Activated naive CD4-positive, alpha-beta T cell treated with anti-CD3 and anti-CD28 coated beads, Interleukin-2, amount 50 U/mL, for 72 hours (primary cell): ENCODE results near the gene CXCR6. TPM values are rescaled to one million over a fixed set of nuclear protein-coding genes. Genes with fewer than 3 reads are reported as not detected.

Source experiments
- ATAC-seq, 2 donors: fragments of 150-1000 bp; cut with Tn5 transposase; 2 replicates each; pipeline ENCODE4 v1.10.0; 2021; ENCODE audit warnings: mild to moderate bottlenecking in 2 of 2, moderate library complexity in 2 of 2
- DNase-seq, 2 donors: peaks; one replicate each; pipeline ENCODE4 v3.0.0; 2021 to 2022; ENCODE audit warnings: low spot score in 2 of 2
- H3K27ac Mint-ChIP-seq, 2 donors: one replicate each; pipeline ENCODE4 v1.8.0; 2022; ENCODE audit warnings: mild to moderate bottlenecking in 2 of 2, mixed read lengths in 2 of 2
- H3K36me3 Mint-ChIP-seq, 2 donors: one replicate each; pipeline ENCODE4 v1.8.0; 2022; ENCODE audit warnings: mixed read lengths in 2 of 2
- H3K9me3 Mint-ChIP-seq, 2 donors: one replicate each; pipeline ENCODE4 v1.8.0; 2022; ENCODE audit warnings: mixed read lengths in 2 of 2
- total RNA-seq, 2 donors: library from RNA; stranded (reverse); gene quantifications; one replicate each; pipeline ENCODE4 v1.2.3, GENCODE V29; 2022

The CXCR6 gene
- total RNA-seq, 2 donors from 2014 or later, result 1.0 to 1.8 TPM

DNA sequence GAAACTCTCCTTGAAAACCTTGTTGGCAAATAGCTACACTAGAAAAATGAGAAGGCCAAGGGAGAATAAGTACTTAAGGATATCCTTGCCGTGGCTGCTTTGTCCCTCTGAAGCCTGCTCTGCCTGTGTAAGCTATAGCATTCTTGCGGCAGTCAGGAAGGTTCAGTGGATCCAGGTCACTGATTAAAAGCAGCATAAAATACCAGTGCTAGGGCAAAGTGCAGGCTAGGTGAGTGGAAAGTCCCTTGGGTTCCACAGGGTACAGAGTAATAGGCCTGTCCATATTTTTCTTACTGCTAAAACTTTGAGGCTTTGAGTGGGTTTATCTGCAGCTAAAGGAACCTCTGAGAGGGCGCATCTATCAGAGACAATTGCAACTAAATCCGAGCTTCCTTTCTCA lies 10.3 kb downstream of the CXCR6 start:
- Mint-ChIP-seq H3K9me3 (no peaks in the 10 kb centered on the region), H3K36me3 (peaks cover 69 to 76% of the 10 kb centered on the region in 2 donors), H3K27ac (no peak overlapping the region)
- ATAC-seq (no peak), DNase-seq (no peak)

DNA sequence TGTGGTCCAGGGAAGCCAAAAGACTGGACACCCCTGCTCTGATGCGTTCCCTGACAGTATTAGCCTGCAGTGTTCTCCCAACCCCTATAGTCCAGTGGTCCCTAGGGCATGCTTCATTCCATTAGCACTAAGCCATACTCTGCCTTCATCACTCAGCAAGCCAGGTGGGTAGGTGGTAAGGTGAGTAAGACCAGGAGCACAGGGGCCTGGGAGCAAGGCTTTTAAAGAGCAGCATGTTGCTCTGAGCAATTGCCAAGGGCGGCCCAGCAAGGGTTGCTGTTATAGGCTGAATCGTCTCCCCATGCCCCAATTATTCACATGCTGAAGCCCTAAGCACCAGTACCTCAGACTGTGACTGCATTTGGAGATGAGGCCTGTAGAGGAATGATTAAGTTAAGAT lies 11.0 kb downstream of the CXCR6 start:
- DNase-seq (no peak), ATAC-seq (no peak)
- Mint-ChIP-seq H3K27ac (no peak overlapping the region), H3K9me3 (no peaks in the 10 kb centered on the region), H3K36me3 (peaks cover 69 to 76% of the 10 kb centered on the region in 2 donors)

DNA sequence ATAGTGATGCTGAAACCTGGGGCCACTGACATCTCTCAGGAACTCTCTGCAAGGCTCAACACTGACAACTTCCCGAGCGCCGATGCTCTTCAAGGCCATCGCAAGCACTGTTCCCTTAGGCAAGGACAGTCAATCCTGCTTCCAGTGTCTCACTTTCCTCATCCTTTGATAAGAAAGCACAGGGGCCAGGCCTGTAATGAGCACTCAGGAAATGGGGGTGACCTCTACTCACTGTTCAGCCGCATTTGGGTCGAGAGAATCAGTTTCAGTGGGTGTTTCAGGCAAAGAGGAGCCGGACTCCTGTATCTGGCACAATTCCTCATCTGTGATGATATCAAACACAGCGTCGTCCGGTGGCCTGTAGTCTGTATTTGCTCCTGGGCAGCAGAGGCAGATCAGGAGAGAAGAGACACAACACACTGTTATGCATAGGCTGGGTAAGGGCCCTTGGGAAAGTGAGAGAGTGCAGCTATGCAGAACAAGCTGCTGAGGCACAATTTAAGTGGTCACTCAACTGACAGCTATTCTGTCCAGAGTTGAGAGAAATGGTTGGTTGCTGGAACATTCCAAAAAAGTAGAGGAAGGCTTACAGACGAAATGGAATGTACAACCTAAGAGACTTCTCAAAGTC lies 11.9 kb downstream of the CXCR6 start:
- ATAC-seq (no peak), DNase-seq (no peak)
- Mint-ChIP-seq H3K27ac (no peak overlapping the region), H3K36me3 (peaks cover 72 to 76% of the 10 kb centered on the region in 2 donors), H3K9me3 (no peaks in the 10 kb centered on the region)

DNA sequence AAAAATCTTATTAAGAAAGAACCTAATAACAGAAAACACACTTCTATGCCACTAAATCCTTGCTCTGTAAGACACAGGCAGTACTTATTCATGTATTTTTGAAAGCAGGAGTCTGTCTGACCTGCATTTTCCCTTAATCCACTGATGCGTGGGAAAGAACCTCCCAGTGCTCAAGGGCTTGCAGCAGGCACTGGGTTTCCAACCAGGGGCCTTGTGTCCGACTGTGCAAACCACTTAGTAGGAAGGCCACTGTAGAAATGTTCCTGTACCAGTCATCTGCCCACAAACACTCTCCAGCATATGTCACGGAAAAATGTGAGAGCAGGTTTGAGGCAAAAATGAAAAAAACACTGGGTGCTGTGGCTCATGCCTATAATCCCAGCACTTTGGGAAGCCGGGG lies 12.4 kb downstream of the CXCR6 start:
- H3K36me3 Mint-ChIP-seq, result peaks cover 76 to 81% of the 10 kb centered on the region in 2 donors
- ATAC-seq, result peak in 1 of 2 donors; percentile 8
- H3K9me3 Mint-ChIP-seq, result peaks cover 0 to 1% of the 10 kb centered on the region in 2 donors

DNA sequence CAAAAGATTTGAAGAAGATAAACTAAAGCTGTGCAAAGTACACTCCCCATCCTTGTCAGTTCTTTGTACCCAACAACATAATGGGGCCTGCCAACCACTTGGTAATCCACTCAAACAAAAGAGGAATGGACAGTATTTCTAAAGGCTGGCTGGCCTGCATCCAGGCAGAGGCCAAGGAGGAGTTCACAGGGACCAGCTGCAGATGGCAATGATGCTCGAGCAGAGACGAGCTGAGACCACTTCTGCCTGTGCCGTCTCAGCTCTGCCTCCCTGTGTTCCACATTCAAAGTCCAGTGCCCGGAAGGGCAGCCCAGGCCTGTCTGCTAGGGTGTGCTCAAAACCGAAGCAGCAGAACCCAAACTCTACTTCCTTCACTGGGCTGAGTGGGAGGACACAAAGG lies 14.3 kb downstream of the CXCR6 start:
- Mint-ChIP-seq H3K9me3 (peaks cover 0 to 5% of the 10 kb centered on the region in 2 donors), H3K27ac (peak overlapping the region in 1 of 2 donors; percentile 46), H3K36me3 (peaks cover 67 to 78% of the 10 kb centered on the region in 2 donors)
- ATAC-seq, result no peak
- DNase-seq, result no peak

More for the DNA sequence above, 12.4 kb downstream of the CXCR6 start:
- H3K27ac Mint-ChIP-seq, result no peak overlapping the region
- no peak for DNase-seq

DNA sequence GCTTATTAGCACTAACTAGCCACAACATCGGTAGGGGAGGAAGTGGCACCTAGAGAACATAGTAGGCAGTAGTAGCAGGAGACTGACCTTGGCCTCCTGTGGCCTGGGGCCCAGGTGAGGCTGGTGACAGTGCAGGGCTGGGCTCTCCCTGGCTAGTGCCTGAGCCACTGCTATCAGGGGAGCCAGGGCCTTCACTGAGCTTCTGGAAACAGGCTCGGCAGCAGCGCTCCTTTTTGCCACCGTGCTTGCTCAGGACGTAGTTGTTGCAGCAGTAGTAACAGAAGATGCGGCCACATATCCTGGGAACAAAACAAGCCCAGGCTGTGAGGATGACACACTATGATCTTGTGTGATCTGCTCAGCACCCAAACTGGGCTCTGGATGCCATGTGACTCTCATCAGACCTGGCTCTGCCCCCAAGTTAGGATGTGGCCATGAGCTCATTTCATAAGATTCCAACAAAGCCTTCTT lies 15.1 kb downstream of the CXCR6 start:
- H3K9me3 Mint-ChIP-seq, result peaks cover 0 to 5% of the 10 kb centered on the region in 2 donors
- peaks cover 67 to 76% of the 10 kb centered on the region in 2 donors for H3K36me3 Mint-ChIP-seq
- H3K27ac Mint-ChIP-seq, result no peak overlapping the region
- ATAC-seq (no peak), DNase-seq (no peak)

DNA sequence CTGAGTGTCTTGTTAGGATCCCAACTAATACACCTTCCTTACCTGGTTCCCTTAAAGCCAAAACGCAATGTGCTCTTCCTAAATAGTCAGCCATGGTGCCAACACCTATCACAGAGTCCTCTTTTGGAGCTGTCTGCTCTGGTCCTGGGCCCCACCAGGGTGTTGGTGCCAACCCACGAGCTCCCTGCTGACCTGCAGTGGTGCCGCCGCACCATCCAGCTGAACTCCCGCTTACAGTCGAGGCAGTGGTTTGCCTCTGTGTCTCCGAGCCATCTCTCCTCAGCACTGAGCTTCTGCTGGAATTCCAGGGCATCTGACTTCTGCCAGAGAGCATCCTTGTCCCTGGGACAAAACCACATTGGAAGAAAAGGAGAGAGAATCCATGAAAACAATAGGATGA lies 15.9 kb downstream of the CXCR6 start:
- ATAC-seq (no peak), DNase-seq (no peak)
- Mint-ChIP-seq H3K27ac (no peak overlapping the region), H3K9me3 (peaks cover 0 to 5% of the 10 kb centered on the region in 2 donors), H3K36me3 (peaks cover 65 to 74% of the 10 kb centered on the region in 2 donors)

DNA sequence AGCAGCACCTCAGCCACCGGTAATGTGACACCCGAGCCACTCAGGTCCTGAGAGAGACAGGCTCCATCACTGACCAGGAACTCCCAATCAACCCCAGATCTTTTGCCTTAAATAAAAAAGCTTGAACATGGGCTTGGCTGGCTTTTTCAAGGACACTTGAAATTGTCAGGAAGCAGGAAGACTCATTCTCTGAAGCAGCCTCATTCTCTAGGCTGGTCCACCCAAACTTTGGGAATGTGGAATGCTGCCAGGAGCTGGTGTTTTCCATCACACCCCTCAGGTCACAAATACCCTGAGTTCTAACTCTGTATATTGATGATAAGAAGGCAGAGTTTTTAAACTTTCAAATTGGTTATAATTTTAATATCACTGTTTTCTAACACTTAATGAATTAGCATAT lies 17.0 kb downstream of the CXCR6 start:
- ATAC-seq, result no peak
- DNase-seq, result no peak

DNA sequence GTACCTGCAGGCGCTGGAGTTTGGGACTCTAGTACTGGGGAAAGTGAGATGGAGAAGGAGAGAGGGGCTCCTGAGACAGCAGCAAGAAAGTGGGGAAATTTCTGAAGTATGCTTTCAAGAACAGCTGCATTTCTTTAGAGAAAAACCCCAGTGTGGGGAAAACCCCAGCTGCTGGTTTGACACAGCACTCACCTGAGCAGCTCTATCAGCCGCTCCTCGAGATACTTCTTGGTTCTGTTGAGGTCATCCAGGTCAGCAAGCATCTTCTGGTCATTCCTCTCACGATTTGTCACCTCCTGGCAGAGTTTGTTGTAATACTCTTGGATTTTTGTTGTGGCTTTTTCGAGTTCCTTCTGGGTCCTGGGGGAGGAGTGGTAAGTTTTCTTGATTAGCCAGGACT lies 18.8 kb downstream of the CXCR6 start:
- no peak for DNase-seq
- Mint-ChIP-seq H3K36me3 (peaks cover 70 to 75% of the 10 kb centered on the region in 2 donors), H3K27ac (peak overlapping the region in 1 of 2 donors; percentile 62), H3K9me3 (peaks cover 0 to 5% of the 10 kb centered on the region in 2 donors)
- ATAC-seq, result peak; percentile 53 to 75

More for the DNA sequence above, 17.0 kb downstream of the CXCR6 start:
- Mint-ChIP-seq H3K9me3 (peaks cover 0 to 5% of the 10 kb centered on the region in 2 donors), H3K36me3 (peaks cover 64 to 75% of the 10 kb centered on the region in 2 donors), H3K27ac (no peak overlapping the region)

DNA sequence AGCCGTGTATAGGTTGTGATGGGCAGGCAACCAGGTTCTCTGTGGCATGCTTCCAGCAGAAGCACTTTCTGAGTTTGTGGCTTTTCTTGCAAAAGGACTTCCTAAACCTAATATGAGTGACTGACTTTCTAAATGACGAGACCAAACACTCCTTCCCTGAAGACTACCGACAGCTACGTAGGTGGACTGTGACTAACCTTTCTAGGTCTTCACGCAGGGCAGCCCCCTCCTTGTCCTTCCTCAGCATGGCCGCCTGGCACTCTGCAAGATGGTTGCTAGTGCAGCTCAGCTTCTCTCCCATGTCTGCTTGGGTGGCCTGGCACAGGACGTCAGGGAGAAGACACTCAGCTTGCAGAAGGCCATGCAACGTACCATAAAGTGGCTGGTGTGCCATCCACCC lies 20.9 kb downstream of the CXCR6 start:
- peak in 1 of 2 donors; percentile 61 for DNase-seq
- H3K27ac Mint-ChIP-seq, result peak overlapping the region in 1 of 2 donors; percentile 63
- peaks cover 0 to 5% of the 10 kb centered on the region in 2 donors for H3K9me3 Mint-ChIP-seq
- ATAC-seq, result peak; percentile 86 to 91
- H3K36me3 Mint-ChIP-seq, result peaks cover 65 to 75% of the 10 kb centered on the region in 2 donors

DNA sequence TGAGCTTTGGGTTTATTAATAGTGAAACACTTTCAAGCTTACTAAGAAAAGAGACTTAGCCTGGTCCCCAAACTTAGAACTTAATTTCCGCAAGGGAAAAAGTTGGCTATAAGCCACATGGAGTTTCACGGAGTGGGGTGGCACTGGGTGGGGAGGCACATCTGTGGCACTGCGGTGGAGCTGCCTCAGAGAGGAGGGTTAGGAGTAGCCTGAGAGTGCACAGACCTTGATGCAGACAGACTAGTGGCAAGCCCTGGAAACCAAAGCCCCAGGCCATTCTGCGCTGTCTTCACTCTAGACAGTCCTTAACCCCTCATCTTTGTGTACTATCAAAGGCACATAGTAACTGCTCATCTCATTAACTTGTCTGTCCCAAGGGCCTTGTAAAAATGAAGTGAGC lies 22.0 kb downstream of the CXCR6 start:
- peak; percentile 13 to 39 for ATAC-seq
- DNase-seq, result no peak
- peak overlapping the region; percentile 36 to 63 for H3K27ac Mint-ChIP-seq
- H3K36me3 Mint-ChIP-seq, result peaks cover 58 to 70% of the 10 kb centered on the region in 2 donors
- peaks cover 0 to 5% of the 10 kb centered on the region in 2 donors for H3K9me3 Mint-ChIP-seq

DNA sequence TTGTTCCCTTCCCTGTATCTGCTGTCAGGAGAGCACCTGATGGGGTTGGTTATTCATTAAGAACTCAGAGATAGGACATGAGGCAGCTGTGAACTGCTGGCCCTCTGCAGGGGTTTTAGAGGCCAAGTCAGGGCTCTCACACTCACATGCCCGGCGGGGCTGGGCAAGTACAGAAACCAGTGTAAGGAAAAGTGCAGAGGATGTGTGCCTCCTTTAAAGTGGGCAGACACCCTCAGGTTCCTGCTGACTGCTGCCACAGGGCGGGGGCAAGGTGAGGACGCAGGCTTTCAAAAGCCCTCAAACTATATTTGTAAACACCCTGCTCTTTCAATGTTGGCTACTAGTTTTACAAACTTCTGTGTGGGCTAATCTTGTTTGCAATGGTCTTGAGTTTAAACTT lies 22.4 kb downstream of the CXCR6 start:
- DNase-seq (no peak), ATAC-seq (peak in 1 of 2 donors; percentile 9)
- Mint-ChIP-seq H3K9me3 (peaks cover 0 to 4% of the 10 kb centered on the region in 2 donors), H3K27ac (peak overlapping the region; percentile 22 to 63), H3K36me3 (peaks cover 59 to 68% of the 10 kb centered on the region in 2 donors)

DNA sequence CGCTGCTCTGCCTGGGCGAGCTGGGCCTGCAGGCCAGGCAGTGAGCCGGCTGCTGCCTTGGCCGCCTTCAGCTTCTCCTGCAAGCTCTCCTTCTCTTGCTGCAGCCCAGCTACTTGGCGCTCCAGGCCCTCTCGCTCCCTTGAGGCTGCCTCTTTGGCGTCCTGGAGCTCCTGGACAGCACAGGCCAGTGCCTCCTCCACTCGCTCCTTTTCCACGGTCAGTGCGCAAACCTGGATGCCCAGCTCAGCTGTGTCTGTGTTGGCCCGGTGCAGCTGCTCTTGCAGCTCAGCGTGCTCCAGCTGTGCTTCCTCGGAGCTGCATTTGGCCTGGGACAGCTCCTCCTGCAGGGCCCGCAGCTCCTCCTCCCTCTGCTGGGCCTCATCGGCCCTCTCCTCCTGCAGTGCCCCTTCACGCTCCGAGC lies 23.1 kb downstream of the CXCR6 start:
- no peak for DNase-seq
- no peaks in the 10 kb centered on the region for H3K9me3 Mint-ChIP-seq
- peaks cover 60 to 68% of the 10 kb centered on the region in 2 donors for H3K36me3 Mint-ChIP-seq
- ATAC-seq, result no peak
- H3K27ac Mint-ChIP-seq, result peak overlapping the region in 1 of 2 donors; percentile 47

DNA sequence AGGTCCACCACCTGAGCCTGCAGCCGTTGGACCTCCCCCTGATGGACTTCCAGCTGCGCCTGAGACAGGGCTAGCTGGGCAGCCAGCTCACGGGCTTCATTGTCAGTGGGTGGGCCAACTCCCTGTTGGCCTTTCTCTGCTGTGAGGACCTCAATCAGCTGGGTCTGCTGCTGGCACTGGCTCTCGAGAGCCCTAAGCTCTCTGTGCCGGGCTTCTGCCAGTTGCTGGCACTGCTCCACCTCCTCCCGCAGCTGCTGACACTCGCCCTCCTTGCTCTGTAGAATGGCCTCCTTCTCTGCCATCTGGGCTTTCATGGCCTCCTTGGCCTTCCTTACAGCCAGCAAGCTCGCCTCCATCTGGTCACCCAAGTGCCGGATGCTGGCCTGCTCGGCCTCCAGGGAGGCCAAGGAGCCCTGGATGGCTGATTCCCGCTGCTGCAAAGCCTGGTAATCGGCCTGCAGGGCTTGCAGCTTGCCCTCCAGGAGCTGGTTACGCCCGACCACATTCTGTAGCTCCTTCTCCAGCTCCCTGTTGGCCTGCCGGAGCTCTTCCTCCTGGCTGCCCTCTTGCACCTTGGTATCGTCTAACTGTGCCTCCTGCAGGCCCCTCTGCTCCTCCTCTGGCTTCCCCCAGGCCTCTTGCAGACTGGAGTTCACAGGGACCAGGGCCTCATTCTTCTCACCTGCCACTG lies 23.8 kb downstream of the CXCR6 start:
- DNase-seq, result no peak
- ATAC-seq, result no peak
- no peaks in the 10 kb centered on the region for H3K9me3 Mint-ChIP-seq
- H3K36me3 Mint-ChIP-seq, result peaks cover 63 to 68% of the 10 kb centered on the region in 2 donors
- peak overlapping the region in 1 of 2 donors; percentile 47 for H3K27ac Mint-ChIP-seq

DNA sequence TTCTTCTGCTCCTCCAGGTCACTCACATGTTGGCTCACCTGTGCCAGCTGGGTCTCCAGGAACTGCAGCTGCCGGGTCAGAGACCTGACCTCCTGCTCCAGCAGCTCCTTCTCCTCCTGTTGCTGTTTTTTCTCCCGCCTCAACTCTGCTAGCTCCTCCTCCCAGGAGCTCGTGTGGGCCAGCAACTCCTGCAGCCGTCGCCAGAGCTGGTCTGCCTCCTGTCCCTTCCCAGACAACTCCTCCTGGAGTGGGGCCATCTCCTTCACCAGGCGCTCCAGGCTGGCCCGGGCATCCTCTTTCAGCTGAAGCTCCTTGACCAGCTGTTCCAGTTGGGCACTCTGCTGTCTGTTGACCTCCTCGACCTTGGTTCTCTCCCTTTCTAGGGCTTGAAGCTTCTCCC lies 24.5 kb downstream of the CXCR6 start:
- no peaks in the 10 kb centered on the region for H3K9me3 Mint-ChIP-seq
- DNase-seq (no peak), ATAC-seq (no peak)
- H3K27ac Mint-ChIP-seq, result no peak overlapping the region
- peaks cover 59 to 72% of the 10 kb centered on the region in 2 donors for H3K36me3 Mint-ChIP-seq

DNA sequence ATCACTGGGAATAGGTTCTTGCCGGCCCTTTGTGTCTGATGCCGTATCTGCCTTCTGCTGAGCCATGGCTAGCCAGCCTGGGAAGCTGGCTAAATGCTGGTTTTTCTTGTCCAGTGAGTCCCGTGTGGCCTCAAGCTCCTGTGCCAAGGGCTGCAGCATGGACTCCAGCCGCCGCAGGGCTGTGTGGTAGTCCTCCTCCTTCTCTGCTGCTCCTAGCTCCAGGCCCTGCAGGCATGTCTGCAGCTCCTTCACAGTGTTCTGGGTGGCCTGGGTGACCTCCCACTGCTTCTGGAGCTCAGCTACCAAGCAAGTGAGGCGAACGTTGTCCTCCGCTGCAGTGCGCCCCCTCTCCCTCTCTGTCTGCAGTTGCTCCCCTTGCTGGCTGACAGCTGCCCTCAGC lies 24.9 kb downstream of the CXCR6 start:
- H3K27ac Mint-ChIP-seq, result no peak overlapping the region
- peaks cover 55 to 72% of the 10 kb centered on the region in 2 donors for H3K36me3 Mint-ChIP-seq
- ATAC-seq (no peak), DNase-seq (no peak)
- no peaks in the 10 kb centered on the region for H3K9me3 Mint-ChIP-seq

DNA sequence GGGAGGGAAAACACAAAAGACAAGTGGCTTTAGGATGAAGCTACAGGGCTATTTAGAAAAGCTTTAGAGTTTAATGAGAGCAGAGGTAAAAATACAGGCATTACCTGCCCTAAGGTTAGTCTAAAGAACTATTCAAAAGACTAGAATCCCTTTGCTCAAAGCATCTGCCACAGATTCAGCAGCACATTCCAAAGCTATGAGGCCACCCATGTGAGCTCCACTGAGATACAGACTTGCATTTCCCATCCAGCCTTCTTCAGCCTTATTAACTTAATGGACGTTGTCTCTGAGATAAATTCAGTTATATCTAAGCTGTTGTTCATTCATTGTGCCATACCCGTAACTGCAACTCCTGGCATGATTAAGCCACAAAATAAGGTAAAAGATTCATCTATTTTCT lies 25.4 kb downstream of the CXCR6 start:
- Mint-ChIP-seq H3K9me3 (no peaks in the 10 kb centered on the region), H3K27ac (no peak overlapping the region), H3K36me3 (peaks cover 49 to 71% of the 10 kb centered on the region in 2 donors)
- ATAC-seq (no peak), DNase-seq (no peak)
